Measurements from ENCODE around the gene PWP2.
"Not testable (repeated sequence)": the region's sequence is repeated elsewhere in the genome, so short reads cannot be mapped to it uniquely, and the experiment has no call there.

Gene PWP2

GRCh38 chr21:44167527-44167926 lies 60.3 kb downstream of the PWP2 start:
- DNase-seq: not testable (repeated sequence)

- DNase-seq: not testable (repeated sequence)
These were observed 63.1 kb downstream of the PWP2 start for GRCh38 chr21:44170326-44170725.

- not testable (repeated sequence) for DNase-seq
These were observed 63.7 kb downstream of the PWP2 start for GRCh38 chr21:44170863-44171262.

- DNase-seq: not testable (repeated sequence)
These were observed 64.9 kb downstream of the PWP2 start for GRCh38 chr21:44171962-44172572.

GRCh38 chr21:44172741-44173140 lies 65.5 kb downstream of the PWP2 start:
- not testable (repeated sequence) for DNase-seq

GRCh38 chr21:44175189-44175588 lies 68.0 kb downstream of the PWP2 start:
- not testable (repeated sequence) for DNase-seq

- not testable (repeated sequence) for DNase-seq
These were observed 68.9 kb downstream of the PWP2 start for GRCh38 chr21:44176127-44176526.
